H1 (cell line): ENCODE measurements around the gene SPTBN4. TPM values are rescaled to one million over a fixed set of nuclear protein-coding genes. Genes with fewer than 3 reads are reported as not detected.

Experiments used
- CTCF ChIA-PET: fragments of 300-600 bp; sonication (Branson Sonifier 250); formaldehyde crosslinking; loops from one replicate; lab custom pipeline; 2021; ENCODE audit not compliant: partially characterized antibody; lab: Charles Lee
- POLR2A ChIA-PET: fragments of 300-600 bp; sonication (Branson Sonifier 250); formaldehyde crosslinking; loops from one replicate; lab custom pipeline; 2021; ENCODE audit warnings: inconsistent platforms; ENCODE audit not compliant: partially characterized antibody; lab: Charles Lee
- DNase-seq, 2 experiments: peaks; one replicate each; pipeline versions ENCODE4 v3.0.0 to v3.0.0-alpha.2; 2010 to 2022; ENCODE audit warnings: low spot score in 2 of 2, low read depth in 1 of 2, mixed read lengths in 1 of 2
- FAIRE-seq: peaks from 2 replicates; lab custom pipeline; 2011; peaks lifted over from hg19 to GRCh38; lab: Jason Lieb, UNC
- H2AFZ ChIP-seq: 2 replicates; pipeline ENCODE4 v1.8.1; 2012; ENCODE audit warnings: low read length, inconsistent platforms
- H2AK5ac ChIP-seq: 2 replicates; pipeline ENCODE4 v1.6.1; 2013; ENCODE audit warnings: low read depth, low read length
- H2BK120ac ChIP-seq: replicated peaks from 2 replicates; pipeline ENCODE3; 2013; ENCODE audit warnings: low read depth, low read length, inconsistent platforms
- H2BK12ac ChIP-seq: 2 replicates; pipeline ENCODE4 v1.6.1; 2013; ENCODE audit warnings: low read depth, low read length
- H2BK15ac ChIP-seq: 2 replicates; pipeline ENCODE4 v1.6.1; 2013; ENCODE audit warnings: low read length
- H2BK20ac ChIP-seq: 2 replicates; pipeline ENCODE4 v1.6.1; 2013; ENCODE audit warnings: low read length
- H2BK5ac ChIP-seq: 2 replicates; pipeline ENCODE4 v1.6.1; 2013; ENCODE audit warnings: low read depth, low read length
- H3K14ac ChIP-seq: 2 replicates; pipeline ENCODE4 v1.6.1; 2013; ENCODE audit warnings: inconsistent platforms; ENCODE audit not compliant: insufficient read length
- H3K18ac ChIP-seq: 2 replicates; pipeline ENCODE4 v1.6.1; 2013; ENCODE audit warnings: low read length; ENCODE audit errors: extremely low read depth
- H3K23ac ChIP-seq: 2 replicates; pipeline ENCODE4 v1.6.1; 2013; ENCODE audit warnings: inconsistent platforms; ENCODE audit not compliant: insufficient read length
- H3K23me2 ChIP-seq: 2 replicates; pipeline ENCODE4 v1.6.1; 2013; ENCODE audit warnings: low read depth, low read length
- H3K27ac ChIP-seq: 2 replicates; pipeline ENCODE4 v1.6.1; 2011; ENCODE audit warnings: low read depth, low read length, inconsistent platforms
- H3K27me3 ChIP-seq, 4 experiments: replicated peaks in 1 of 4; 1 replicate in 1 of 4; 2 replicates in 3 of 4; pipeline versions ENCODE4 v1.6.1 to v1.8.1; 2011 to 2013; ENCODE audit warnings: low read length in 3 of 4, mild to moderate bottlenecking in 3 of 4, inconsistent platforms in 2 of 4, mixed read lengths in 2 of 4, moderate library complexity in 1 of 4; ENCODE audit not compliant: control insufficient read depth in 3 of 4, insufficient read depth in 3 of 4; ENCODE audit errors: extremely low read depth in 1 of 4
- H3K36me3 ChIP-seq, 4 experiments: 2 replicates each; pipeline versions ENCODE4 v1.6.1 to v1.8.1; 2011 to 2013; ENCODE audit warnings: mild to moderate bottlenecking in 4 of 4, low read length in 3 of 4, moderate library complexity in 2 of 4, control low read depth in 1 of 4, inconsistent platforms in 1 of 4; ENCODE audit not compliant: insufficient read depth in 4 of 4, control insufficient read depth in 2 of 4
- H3K4ac ChIP-seq: replicated peaks from 2 replicates; pipeline ENCODE3; 2013; ENCODE audit warnings: low read length, low read depth, mixed read lengths, inconsistent platforms; ENCODE audit not compliant: insufficient read length
- H3K4me1 ChIP-seq, 4 experiments: replicated peaks in 1 of 4; 1 replicate in 1 of 4; 2 replicates in 3 of 4; pipeline versions ENCODE4 v1.6.1 to v1.8.1; 2011 to 2013; ENCODE audit warnings: low read length in 3 of 4, inconsistent platforms in 2 of 4, mixed read lengths in 1 of 4; ENCODE audit not compliant: insufficient read depth in 4 of 4, control insufficient read depth in 3 of 4
- H3K4me2 ChIP-seq, 2 experiments: 2 replicates each; pipeline versions ENCODE4 v1.6.1 to v1.8.1; 2011 to 2013; ENCODE audit warnings: low read depth in 2 of 2, low read length in 2 of 2, control low read depth in 1 of 2, inconsistent platforms in 1 of 2, mild to moderate bottlenecking in 1 of 2; ENCODE audit not compliant: insufficient read depth in 1 of 2
- H3K4me3 ChIP-seq, 4 experiments: fragments of 200-600, 300-600 bp in 1 of 4; sonication (generic), shearing (Covaris generic), sonication (Bioruptor Twin) in 1 of 4; 2 replicates each; pipeline versions ENCODE4 v1.5.1 to v1.8.1; 2011 to 2016; ENCODE audit warnings: low read length in 4 of 4, low read depth in 3 of 4, control low read depth in 2 of 4, inconsistent platforms in 2 of 4, mild to moderate bottlenecking in 2 of 4, mixed read lengths in 1 of 4, moderate library complexity in 1 of 4; ENCODE audit not compliant: insufficient read depth in 2 of 4; ENCODE audit errors: extremely low read depth in 1 of 4
- H3K56ac ChIP-seq: replicated peaks from 2 replicates; pipeline ENCODE3; 2013; ENCODE audit warnings: low read depth, mild to moderate bottlenecking, mixed read lengths, low read length, inconsistent platforms; ENCODE audit not compliant: insufficient read length
- H3K79me1 ChIP-seq: 2 replicates; pipeline ENCODE4 v1.6.1; 2013; ENCODE audit warnings: low read depth, low read length, control low read depth
- H3K79me2 ChIP-seq, 2 experiments: 2 replicates each; pipeline versions ENCODE4 v1.6.1 to v1.8.1; 2012 to 2013; ENCODE audit warnings: low read length in 2 of 2, mild to moderate bottlenecking in 2 of 2, inconsistent platforms in 1 of 2; ENCODE audit not compliant: insufficient read depth in 2 of 2, control insufficient read depth in 1 of 2
- H3K9ac ChIP-seq, 4 experiments: replicated peaks in 1 of 4; 1 replicate in 1 of 4; 2 replicates in 3 of 4; pipeline versions ENCODE4 v1.6.1 to v1.8.1; 2011 to 2013; ENCODE audit warnings: low read depth in 3 of 4, low read length in 3 of 4, control low read depth in 2 of 4, mild to moderate bottlenecking in 2 of 4, moderate library complexity in 2 of 4, inconsistent platforms in 1 of 4; ENCODE audit errors: extremely low read depth in 1 of 4
- H3K9me3 ChIP-seq, 2 experiments: 2 replicates each; pipeline versions ENCODE4 v1.6.1 to v1.8.1; 2012 to 2013; ENCODE audit warnings: mild to moderate bottlenecking in 2 of 2, moderate library complexity in 2 of 2, control low read depth in 1 of 2, inconsistent platforms in 1 of 2, low read depth in 1 of 2, low read length in 1 of 2, mixed read lengths in 1 of 2; ENCODE audit not compliant: insufficient read depth in 2 of 2
- H4K20me1 ChIP-seq, 2 experiments: replicated peaks in 1 of 2; 2 replicates each; pipeline versions ENCODE3 to v1.8.1; 2011 to 2013; ENCODE audit warnings: inconsistent platforms in 2 of 2, low read length in 2 of 2, mild to moderate bottlenecking in 1 of 2; ENCODE audit not compliant: insufficient read depth in 2 of 2, control insufficient read depth in 1 of 2
- H4K5ac ChIP-seq: 2 replicates; pipeline ENCODE4 v1.6.1; 2013; ENCODE audit warnings: low read length, low read depth, mixed read lengths, inconsistent platforms; ENCODE audit not compliant: insufficient read length
- H4K8ac ChIP-seq: 2 replicates; pipeline ENCODE4 v1.8.0; 2013; ENCODE audit warnings: mild to moderate bottlenecking, moderate library complexity, low read length, inconsistent platforms; ENCODE audit not compliant: insufficient read depth; ENCODE audit errors: extremely low read depth
- H4K91ac ChIP-seq: replicated peaks from 2 replicates; pipeline ENCODE3; 2013; ENCODE audit warnings: low read length, mixed read lengths, inconsistent platforms; ENCODE audit not compliant: insufficient read length
- BCL11A ChIP-seq, 2 experiments: IDR thresholded peaks; one replicate each; pipeline ENCODE4 v1.6.1; 2011; ENCODE audit warnings: low read depth in 2 of 2, low read length in 2 of 2, mild to moderate bottlenecking in 2 of 2
- E2F6 ChIP-seq: IDR thresholded peaks from 2 replicates; pipeline ENCODE4 v1.6.1; 2012; ENCODE audit warnings: inconsistent platforms
- HDAC6 ChIP-seq: IDR thresholded peaks from one replicate; pipeline ENCODE4 v1.7.1; 2012; ENCODE audit warnings: low read depth, mild to moderate bottlenecking, inconsistent platforms, low read length, moderate library complexity
- JUN ChIP-seq: IDR thresholded peaks from 2 replicates; pipeline ENCODE4 v1.6.1; 2011; ENCODE audit warnings: low read depth, mild to moderate bottlenecking, improper control_type of control experiment, low read length
- NANOG ChIP-seq: IDR thresholded peaks from 2 replicates; pipeline ENCODE4 v1.6.1; 2011; ENCODE audit warnings: low read length, low read depth, mild to moderate bottlenecking, inconsistent platforms; ENCODE audit not compliant: insufficient read depth, poor library complexity, severe bottlenecking
- POLR2A ChIP-seq, 2 experiments: IDR thresholded peaks; 1 replicate in 1 of 2; 2 replicates in 1 of 2; pipeline ENCODE4 v1.6.1; 2011; ENCODE audit warnings: low read depth in 2 of 2, low read length in 2 of 2, mild to moderate bottlenecking in 2 of 2; ENCODE audit errors: control extremely low read depth in 1 of 2
- RNF2 ChIP-seq: fragments of 200-900, 300-1000 bp; sonication (generic); IDR thresholded peaks from 2 replicates; pipeline ENCODE4 v1.7.1; 2016; ENCODE audit warnings: borderline replicate concordance, low read depth, mild to moderate bottlenecking, antibody characterized with exemption, low read length; ENCODE audit not compliant: poor library complexity, severe bottlenecking; ENCODE audit errors: missing control alignments
- SIX5 ChIP-seq: IDR thresholded peaks from 2 replicates; pipeline ENCODE4 v1.6.1; 2011; ENCODE audit warnings: mild to moderate bottlenecking, low read depth, low read length
- WGBS, 2 experiments: shearing (Covaris generic) in 1 of 2; methylation state at CpG; one replicate each; pipeline versions ENCODE4 v1.1.6 to v1.1.7; 2013 to 2015; ENCODE audit warnings: low lambda C conversion rate in 2 of 2, mixed read lengths in 2 of 2, inconsistent platforms in 1 of 2, low coverage in 1 of 2, missing lambda C conversion rate in 1 of 2; ENCODE audit not compliant: insufficient replicate concordance in 2 of 2, insufficient coverage in 1 of 2, insufficient read length in 1 of 2; ENCODE audit errors: extremely low coverage in 1 of 2, missing lambda C conversion rate in 1 of 2; 5-methylcytosine and 5-hydroxymethylcytosine counted together
- polyA plus RNA-seq, 7 experiments: library from polyadenylated mRNA; depleted of rRNA in 3 of 7; stranded (reverse) in 5 of 7; unstranded in 2 of 7; fragments of >200 nt in 5 of 7; fragments of 200-250 nt in 2 of 7; gene quantifications; 1 replicate in 5 of 7; 2 replicates in 1 of 7; 4 replicates in 1 of 7; pipeline versions ENCODE4 v1.2.1 to v1.2.3, GENCODE V29; 2011 to 2013; ENCODE audit warnings: missing spikeins in 2 of 7, mixed read lengths in 2 of 7
- total RNA-seq: library from RNA; stranded (reverse); fragmentation: NEBNext Ultra II Directional; extraction: Animal tissue kit (Norgen Biotek cat#: 25700); gene quantifications from 2 replicates; pipeline ENCODE4 v1.2.1, GENCODE V29; 2021

The SPTBN4 gene
- total and polyA plus RNA-seq, 2 of the 8 experiments (the other 6 are each of a cell fraction or from before 2014, with no cell fraction given), result 1.9 to 3.0 TPM

- Histone ChIP-seq H2AFZ (0 out of 2 replicates have a peak overlapping the region, but pooled peaks have one; percentile 37), H3K56ac (no peak overlapping the region), H2BK15ac (0 out of 2 replicates have a peak overlapping the region, but pooled peaks have one; percentile 75), H3K23me2 (peaks cover 7% of the 10 kb centered on the region), H4K8ac (peak overlapping the region; percentile 4; the same call in 1 of the 2 replicates), H3K4ac (no peak overlapping the region), H2BK5ac (no peak overlapping the region), H3K27ac (no peak overlapping the region), H3K9me3 (no peaks in the 10 kb centered on the region), H3K9ac (no peak overlapping the region), H3K18ac (peak overlapping the region; percentile 88), H3K4me2 (peak overlapping the region; percentile 55 to 57), H4K5ac (no peak overlapping the region), H3K14ac (no peak overlapping the region), H2BK20ac (no peak overlapping the region), H2AK5ac (no peak overlapping the region), H2BK120ac (no peak overlapping the region), H3K4me3 (peak overlapping the region in 1 of 4 experiments; percentile 38; a peak in 3 of 8 replicates), H3K4me1 (peaks cover 0 to 7% (median 4%) of the 10 kb centered on the region in 4 experiments; a peak in 6 of 7 replicates), H4K20me1 (no peaks in the 10 kb centered on the region), H3K79me1 (no peaks in the 10 kb centered on the region), H2BK12ac (peak overlapping the region; percentile 68; the same call in 1 of the 2 replicates), H4K91ac (no peak overlapping the region), H3K36me3 (no peaks in the 10 kb centered on the region), H3K27me3 (peaks cover 0 to 4% (median 0%) of the 10 kb centered on the region in 4 experiments; a peak in 2 of 7 replicates), H3K79me2 (no peaks in the 10 kb centered on the region), H3K23ac (no peak overlapping the region)
- no peak for FAIRE-seq
- TF ChIP-seq POLR2A (IDR thresholded peaks at IDR 0.05; ENCODE audit: control extremely low read depth in 1 of 2, low read depth in 2 of 2, low read length in 2 of 2) (no peak), RNF2 (no peak), SIX5 (no peak), HDAC6 (no peak), E2F6 (no peak), JUN (no peak), NANOG (no peak), BCL11A (IDR thresholded peaks at IDR 0.05; ENCODE audit: low read depth in 2 of 2, low read length in 2 of 2) (no peak)
- ChIA-PET CTCF (interaction anchor here (0.6 to 2.7 kb wide), 9 partner anchors 13 to 678 kb away, joined by 3 to 10 read pairs (median 3); partner anchors contain the start of gene LTBP4), POLR2A (no interaction called here)
- DNase-seq, result no peak
- 76% methylated on average over 13 of the region's 14 CpGs; no CpG with 5 or more reads in 1 of the 2 experiments for WGBS, 2 experiments
Observed at GRCh38 chr19:40528533-40529092, 61.8 kb downstream of the SPTBN4 start.
